Kidney (tissue), 14 donors: Measurements from ENCODE around the gene KCNQ2. TPM values are rescaled to one million over a fixed set of nuclear protein-coding genes. Genes with fewer than 3 reads are reported as not detected.

ENCODE experiments used
- DNase-seq, 5 donors: peaks; one replicate each; pipeline ENCODE4 v3.0.0-alpha.2; 2013 to 2020
- FAIRE-seq: peaks from 2 replicates; lab custom pipeline; 2012; peaks lifted over from hg19 to GRCh38; lab: Jason Lieb, UNC
- H3K27ac ChIP-seq, 2 donors: one replicate each; pipeline ENCODE4 v1.7.0; 2013; ENCODE audit warnings: low read depth in 2 of 2, low read length in 2 of 2, inconsistent platforms in 1 of 2
- H3K27me3 ChIP-seq: one replicate; pipeline ENCODE4 v1.7.1; 2013; ENCODE audit warnings: low read length, inconsistent platforms; ENCODE audit not compliant: control insufficient read depth, insufficient read depth
- H3K36me3 ChIP-seq, 3 donors: one replicate each; pipeline versions ENCODE4 v1.7.0 to v1.7.1; 2013; ENCODE audit warnings: low read length in 3 of 3, control low read depth in 1 of 3, inconsistent platforms in 1 of 3; ENCODE audit not compliant: insufficient read depth in 3 of 3, control insufficient read depth in 2 of 3
- H3K4me1 ChIP-seq, 3 donors: one replicate each; pipeline versions ENCODE4 v1.7.0 to v1.7.1; 2013; ENCODE audit warnings: low read length in 3 of 3, inconsistent platforms in 1 of 3, low read depth in 1 of 3; ENCODE audit not compliant: control insufficient read depth in 2 of 3, insufficient read depth in 2 of 3
- H3K4me3 ChIP-seq, 3 donors: one replicate each; pipeline versions ENCODE4 v1.7.0 to v1.8.1; 2013; ENCODE audit warnings: low read length in 3 of 3, control low read depth in 1 of 3, inconsistent platforms in 1 of 3
- H3K9ac ChIP-seq, 3 donors: one replicate each; pipeline versions ENCODE4 v1.7.0 to v1.7.1; 2013; ENCODE audit warnings: low read length in 3 of 3, control low read depth in 1 of 3, inconsistent platforms in 1 of 3
- H3K9me3 ChIP-seq, 3 donors: one replicate each; pipeline versions ENCODE4 v1.7.0 to v1.7.1; 2013; ENCODE audit warnings: low read length in 3 of 3, control low read depth in 1 of 3, inconsistent platforms in 1 of 3; ENCODE audit not compliant: control insufficient read depth in 2 of 3, insufficient read depth in 1 of 3
- CTCF ChIP-seq: IDR thresholded peaks from 3 replicates; pipeline ENCODE4 v1.5.1; 2012; ENCODE audit warnings: mild to moderate bottlenecking, moderate library complexity, borderline replicate concordance; ENCODE audit not compliant: insufficient read depth; ENCODE audit errors: extremely low read depth
- intact Hi-C: fragments of 100-400 bp; cut with DNase I; formaldehyde crosslinking; loops from one replicate; pipeline ENCODE4 v1.11.1; 2022
- polyA plus RNA-seq: library from polyadenylated mRNA; stranded (reverse); fragments of 350-450 nt; fragmentation: Illumina TruSeq; extraction: RNeasy Lipid Tissue Mini Kit (QIAGEN cat#74804); gene quantifications from one replicate; pipeline ENCODE4 v1.2.3, GENCODE V29; 2014; ENCODE audit warnings: low read depth, low replicate concordance; ENCODE audit not compliant: insufficient read depth
- total RNA-seq: library from RNA; stranded (reverse); fragmentation: NEBNext Ultra II Directional; extraction: Animal tissue kit (Norgen Biotek cat#: 25700); gene quantifications from one replicate; pipeline ENCODE4 v1.2.1, GENCODE V29; 2021
- donor health status: control.
- donor health status: control.
- donor health status: control.
- donor health status: control.
- donor health status: control.
- donor health status: DM: yes; HTN: yes; CAD: no.
- donor health status: Normal renal cell carcinoma (clear cell type).

The KCNQ2 gene
- total and polyA plus RNA-seq, 2 donors from 2014 or later, result 2.2 TPM; not detected in 1

DNA sequence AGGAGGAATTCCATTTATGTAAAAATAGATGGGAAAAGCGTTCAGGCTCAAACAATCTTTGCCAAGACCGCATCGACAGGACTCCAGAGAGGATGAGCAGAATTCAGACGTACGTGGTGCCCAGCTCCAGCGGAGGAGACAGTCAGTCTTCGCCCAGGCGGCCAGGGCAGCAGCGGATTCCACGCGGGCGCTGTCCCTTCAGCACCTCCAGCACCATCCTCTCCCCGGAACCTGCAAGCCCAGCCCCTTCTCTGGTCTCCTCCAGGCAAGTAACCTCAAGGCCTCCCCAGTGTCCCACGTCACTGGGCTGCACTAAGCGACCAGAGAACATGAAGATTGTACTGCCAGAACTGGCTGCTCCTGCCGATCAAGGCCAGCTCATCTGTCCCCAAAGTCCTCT lies 2.8 kb upstream of the KCNQ2 start:
- Histone ChIP-seq H3K27me3 (peaks cover 13% of the 10 kb centered on the region), H3K4me1 (no peaks in the 10 kb centered on the region), H3K36me3 (no peaks in the 10 kb centered on the region), H3K4me3 (no peak overlapping the region), H3K27ac (no peak overlapping the region), H3K9me3 (no peaks in the 10 kb centered on the region), H3K9ac (no peak overlapping the region)
- TF ChIP-seq CTCF, result no peak
- DNase-seq, result peak in 3 of 5 donors; percentile 79 to 86 (median 82)
- FAIRE-seq, result no peak
- intact Hi-C loops, result no loop called here

- Histone ChIP-seq H3K9ac (no peak overlapping the region), H3K36me3 (no peaks in the 10 kb centered on the region), H3K27ac (no peak overlapping the region), H3K4me1 (no peaks in the 10 kb centered on the region), H3K4me3 (no peak overlapping the region), H3K9me3 (no peaks in the 10 kb centered on the region), H3K27me3 (peaks cover 13% of the 10 kb centered on the region)
- DNase-seq (no peak), FAIRE-seq (no peak)
- intact Hi-C loops, result no loop called here
- no peak for TF ChIP-seq CTCF
Measured at GRCh38 chr20:63473555-63474449, 1.3 kb upstream of the KCNQ2 start.

GRCh38 chr20:63472862-63473390 lies 471 bp upstream of the KCNQ2 start:
- FAIRE-seq (no peak), DNase-seq (no peak)
- intact Hi-C loops, result no loop called here
- H3K9me3 ChIP-seq, result no peaks in the 10 kb centered on the region
- H3K27ac ChIP-seq, result no peak overlapping the region
- no peaks in the 10 kb centered on the region for H3K4me1 ChIP-seq
- no peak for TF ChIP-seq CTCF
- no peak overlapping the region for H3K4me3 ChIP-seq
- H3K9ac ChIP-seq, result no peak overlapping the region
- H3K36me3 ChIP-seq, result no peaks in the 10 kb centered on the region
- peaks cover 13% of the 10 kb centered on the region for H3K27me3 ChIP-seq
